GM12891 (cell line): ENCODE measurements around the gene LRRC15.

ENCODE experiments used
- POLR2A ChIP-seq: IDR thresholded peaks from 2 replicates; pipeline ENCODE4 v1.6.1; 2011; ENCODE audit warnings: low read depth, low read length, control low read depth
- POLR2AphosphoS5 ChIP-seq: IDR thresholded peaks from 2 replicates; pipeline ENCODE4 v1.6.1; 2011; ENCODE audit warnings: low read depth, low read length, control low read depth
- POU2F2 ChIP-seq: IDR thresholded peaks from 2 replicates; pipeline ENCODE4 v1.6.1; 2011; ENCODE audit warnings: low read depth, mild to moderate bottlenecking, control low read depth, low read length, moderate library complexity
- SPI1 ChIP-seq: IDR thresholded peaks from 2 replicates; pipeline ENCODE4 v1.6.1; 2011; ENCODE audit warnings: low read depth, low read length, control low read depth
- TAF1 ChIP-seq: IDR thresholded peaks from 2 replicates; pipeline ENCODE4 v1.6.1; 2011; ENCODE audit warnings: low read depth, low read length, control low read depth

DNA sequence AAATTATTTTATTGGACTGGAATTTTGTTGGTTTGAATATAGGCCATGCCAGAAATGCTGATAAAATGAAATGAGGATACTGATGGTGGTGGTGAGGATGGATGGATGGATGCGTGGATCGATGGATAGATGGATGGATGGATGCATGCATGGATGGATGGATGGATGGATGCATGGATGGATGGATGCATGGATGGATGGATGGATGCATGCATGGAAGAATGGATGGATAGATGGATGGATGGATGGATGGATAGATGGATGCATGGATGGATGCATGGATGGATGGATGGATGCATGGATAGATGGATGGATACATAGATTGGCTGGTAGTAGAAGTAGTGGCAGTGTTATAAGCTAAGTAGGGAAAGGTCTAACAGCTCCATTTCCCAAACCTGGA is 58.5 kb downstream of the LRRC15 start:
- TF ChIP-seq POU2F2 (no peak), POLR2A (no peak), POLR2AphosphoS5 (no peak), TAF1 (no peak), SPI1 (no peak)
